Measurements from ENCODE around the gene SLC35F4.
"Not testable (repeated sequence)": the region's sequence is repeated elsewhere in the genome, so short reads cannot be mapped to it uniquely, and the experiment has no call there.

Gene SLC35F4

DNA sequence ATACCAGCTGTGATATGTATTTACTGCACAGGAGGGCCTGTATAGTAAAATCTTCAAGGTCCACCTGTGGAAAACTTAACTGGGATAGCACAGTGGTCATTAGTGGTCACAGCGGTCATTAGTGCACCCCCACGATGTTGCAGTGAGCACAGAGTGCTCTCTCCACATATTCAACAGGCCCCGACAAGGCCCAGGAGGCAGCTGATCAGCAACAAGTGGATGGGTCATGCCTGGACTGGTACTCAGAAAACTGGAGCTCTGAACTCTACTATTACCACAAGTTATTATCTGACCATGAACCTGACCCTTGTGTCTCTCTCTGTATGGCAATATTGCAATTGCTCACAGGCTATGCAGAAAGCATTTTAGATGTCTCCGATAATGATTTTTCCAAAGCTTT is 129.5 kb downstream of the SLC35F4 start:
- DNase-seq (ENCODE audit: low read depth, low spot score): no peak
- TF ChIP-seq, protein P1, sequence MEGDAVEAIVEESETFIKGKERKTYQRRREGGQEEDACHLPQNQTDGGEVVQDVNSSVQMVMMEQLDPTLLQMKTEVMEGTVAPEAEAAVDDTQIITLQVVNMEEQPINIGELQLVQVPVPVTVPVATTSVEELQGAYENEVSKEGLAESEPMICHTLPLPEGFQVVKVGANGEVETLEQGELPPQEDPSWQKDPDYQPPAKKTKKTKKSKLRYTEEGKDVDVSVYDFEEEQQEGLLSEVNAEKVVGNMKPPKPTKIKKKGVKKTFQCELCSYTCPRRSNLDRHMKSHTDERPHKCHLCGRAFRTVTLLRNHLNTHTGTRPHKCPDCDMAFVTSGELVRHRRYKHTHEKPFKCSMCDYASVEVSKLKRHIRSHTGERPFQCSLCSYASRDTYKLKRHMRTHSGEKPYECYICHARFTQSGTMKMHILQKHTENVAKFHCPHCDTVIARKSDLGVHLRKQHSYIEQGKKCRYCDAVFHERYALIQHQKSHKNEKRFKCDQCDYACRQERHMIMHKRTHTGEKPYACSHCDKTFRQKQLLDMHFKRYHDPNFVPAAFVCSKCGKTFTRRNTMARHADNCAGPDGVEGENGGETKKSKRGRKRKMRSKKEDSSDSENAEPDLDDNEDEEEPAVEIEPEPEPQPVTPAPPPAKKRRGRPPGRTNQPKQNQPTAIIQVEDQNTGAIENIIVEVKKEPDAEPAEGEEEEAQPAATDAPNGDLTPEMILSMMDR (IDR thresholded peaks at IDR 0.05; ENCODE audit: insufficient read depth, low read length, missing control alignments): no peak
- CTCF ChIA-PET: no interaction called here
- H3K4me3 ChIP-seq (ENCODE audit: low read depth, low read length): no peak overlapping the region
- POLR2A ChIA-PET: no interaction called here

DNA sequence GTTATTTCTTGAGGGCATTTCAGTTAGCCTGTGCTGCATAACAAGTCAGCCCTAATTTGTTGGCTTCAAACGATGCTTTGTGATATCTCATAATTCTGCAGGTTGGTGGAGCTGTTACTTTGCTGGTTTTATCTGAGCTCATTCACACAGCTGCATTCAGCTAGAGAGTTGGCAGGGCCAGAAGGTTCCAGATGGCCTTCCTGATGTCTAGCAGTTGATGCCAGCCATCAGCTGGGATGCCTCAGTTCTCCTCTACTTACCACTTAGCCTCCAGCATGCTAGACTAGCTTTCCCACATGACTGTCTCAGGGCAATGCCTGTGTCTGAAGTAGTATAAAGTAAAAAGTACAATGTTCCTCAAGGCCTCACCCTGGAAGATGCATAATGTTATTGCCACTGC is 130.6 kb downstream of the SLC35F4 start:
- no peak for DNase-seq (ENCODE audit: low read depth, low spot score)
- POLR2A ChIA-PET: no interaction called here
- H3K4me3 ChIP-seq (ENCODE audit: low read depth, low read length): no peak overlapping the region
- CTCF ChIA-PET: no interaction called here
- TF ChIP-seq, protein P1 (IDR thresholded peaks at IDR 0.05; ENCODE audit: insufficient read depth, low read length, missing control alignments): no peak

DNA sequence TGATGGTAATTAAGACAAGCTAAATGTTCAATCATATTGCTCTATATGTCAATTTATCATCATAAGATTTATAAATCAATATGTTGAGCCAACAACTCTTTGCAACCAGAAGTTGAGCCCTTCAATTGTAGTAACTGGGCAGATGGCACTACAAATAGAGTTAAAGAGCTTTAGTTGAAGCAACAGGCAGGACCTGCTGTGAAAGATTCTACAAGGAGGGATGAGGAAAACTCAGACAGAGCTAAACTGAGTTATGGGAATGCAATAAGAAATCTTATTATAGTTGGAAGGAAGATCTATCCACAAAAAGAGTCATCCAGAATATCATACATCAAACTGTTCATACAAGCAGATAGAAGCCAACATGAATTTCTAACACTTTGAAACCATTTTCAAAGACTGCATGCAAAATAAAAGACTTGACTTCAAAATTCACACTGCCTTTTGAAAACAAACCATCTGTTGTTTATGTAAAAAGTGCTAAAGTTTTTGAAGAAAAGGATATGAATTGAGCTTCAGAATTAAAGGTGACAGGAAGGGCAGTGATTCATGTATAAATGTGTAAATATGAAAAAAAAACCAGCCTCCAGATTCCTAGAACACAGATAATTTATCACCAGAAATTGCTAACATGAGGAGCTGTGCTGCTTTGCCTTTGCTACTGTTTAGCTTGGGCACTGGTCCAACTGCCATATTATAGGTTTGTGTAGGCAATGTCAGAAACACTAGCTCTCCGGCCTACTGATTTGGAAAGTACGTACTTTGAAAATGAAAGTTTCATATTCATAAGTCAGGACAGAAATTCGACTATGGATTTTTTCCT is 133.2 kb downstream of the SLC35F4 start:
- H3K4me3 ChIP-seq (ENCODE audit: low read depth, low read length): no peak overlapping the region
- ChIA-PET POLR2A (no interaction called here), CTCF (interaction anchor here (0.7 to 1.4 kb wide), 2 partner anchors 40 to 138 kb away, joined by 3 to 4 read pairs; no protein-coding TSS in a partner anchor)
- DNase-seq (ENCODE audit: low read depth, low spot score): no peak
- TF ChIP-seq, protein P1 (IDR thresholded peaks at IDR 0.05; ENCODE audit: insufficient read depth, low read length, missing control alignments): no peak

DNA sequence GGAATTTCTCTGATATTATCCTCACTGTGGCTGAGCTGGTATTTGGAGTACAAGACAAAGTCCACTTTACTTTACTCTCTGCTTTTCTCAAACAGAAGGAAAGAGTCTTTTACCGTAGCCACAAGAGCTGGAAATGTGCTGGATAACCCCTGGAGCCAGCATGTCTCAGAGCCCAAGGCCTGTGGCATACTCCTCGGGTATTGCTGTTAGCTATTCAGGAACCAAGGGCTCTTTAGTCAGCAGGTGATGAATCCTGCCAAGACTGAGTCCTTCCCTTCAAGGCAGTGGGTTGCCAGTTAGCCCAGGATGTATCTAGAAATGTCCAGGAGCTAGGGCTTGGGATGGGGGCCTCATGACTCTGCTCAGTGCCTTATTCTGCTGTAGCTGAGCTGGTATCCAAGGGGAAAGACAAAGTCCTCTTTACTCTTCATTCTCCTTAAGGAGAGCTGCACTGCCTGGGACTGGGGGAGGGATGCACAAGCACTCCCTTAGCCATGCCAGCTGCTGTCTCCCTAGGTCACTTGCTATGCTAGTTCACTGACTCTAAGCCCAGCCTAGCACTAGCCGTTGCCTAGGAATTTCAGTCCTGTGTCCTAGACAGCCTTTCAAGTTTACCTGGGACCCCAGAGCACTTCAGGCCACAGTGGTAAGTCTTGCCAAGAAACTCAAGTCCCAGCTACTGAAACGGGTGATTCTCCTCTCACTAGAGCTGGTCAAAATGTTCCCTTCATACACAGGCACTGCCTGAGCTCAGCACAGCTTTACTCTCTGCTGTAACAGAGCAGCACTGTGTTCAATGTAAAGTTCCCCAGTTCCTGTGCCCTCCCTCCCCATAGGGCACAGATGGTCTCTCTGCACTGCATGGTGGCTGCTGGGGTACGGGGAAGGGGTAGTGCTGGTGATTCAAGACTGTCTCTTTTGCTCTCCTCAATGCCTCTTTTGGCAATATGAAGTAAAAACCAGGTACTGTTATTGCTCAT is 136.4 kb downstream of the SLC35F4 start:
- POLR2A ChIA-PET: no interaction called here
- no peak overlapping the region for H3K4me3 ChIP-seq (ENCODE audit: low read depth, low read length)
- CTCF ChIA-PET: no interaction called here
- TF ChIP-seq, protein P1 (IDR thresholded peaks at IDR 0.05; ENCODE audit: insufficient read depth, low read length, missing control alignments): no peak
- no peak for DNase-seq (ENCODE audit: low read depth, low spot score)

DNA sequence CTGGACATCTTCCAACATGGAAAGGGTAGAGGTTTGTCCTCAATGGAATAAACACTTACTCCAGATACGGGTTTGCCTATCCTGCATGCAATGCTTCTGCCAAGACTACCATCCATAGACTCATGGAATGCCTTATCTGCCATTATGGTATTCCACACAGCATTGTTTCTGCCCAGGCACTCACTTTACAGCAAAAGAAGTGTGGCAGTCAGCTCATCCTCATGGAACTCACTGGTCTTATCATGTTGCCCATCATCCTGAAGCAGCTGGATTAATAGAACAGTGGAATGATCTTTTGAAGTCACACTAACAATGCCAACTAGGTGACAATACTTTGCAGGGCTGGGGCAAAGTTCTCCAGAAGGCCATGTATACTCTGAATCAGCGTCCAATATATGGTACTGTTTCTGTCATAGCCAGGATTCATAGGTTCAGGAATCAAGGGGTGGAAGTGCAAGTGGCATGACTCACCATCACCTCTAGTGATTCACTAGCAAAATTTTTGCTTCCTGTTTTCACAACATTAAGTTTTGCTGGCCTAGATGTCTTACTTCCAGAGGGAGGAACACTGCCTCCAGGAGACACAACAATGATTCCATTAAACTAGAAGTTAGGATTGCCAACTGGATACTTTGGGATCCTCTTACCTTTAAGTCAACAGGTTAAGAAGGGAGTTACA is 140.4 kb downstream of the SLC35F4 start:
- no peak for DNase-seq (ENCODE audit: low read depth, low spot score)
- ChIA-PET CTCF (no interaction called here), POLR2A (no interaction called here)
- TF ChIP-seq, protein P1 (IDR thresholded peaks at IDR 0.05; ENCODE audit: insufficient read depth, low read length, missing control alignments): no peak
- H3K4me3 ChIP-seq (ENCODE audit: low read depth, low read length): no peak overlapping the region

DNA sequence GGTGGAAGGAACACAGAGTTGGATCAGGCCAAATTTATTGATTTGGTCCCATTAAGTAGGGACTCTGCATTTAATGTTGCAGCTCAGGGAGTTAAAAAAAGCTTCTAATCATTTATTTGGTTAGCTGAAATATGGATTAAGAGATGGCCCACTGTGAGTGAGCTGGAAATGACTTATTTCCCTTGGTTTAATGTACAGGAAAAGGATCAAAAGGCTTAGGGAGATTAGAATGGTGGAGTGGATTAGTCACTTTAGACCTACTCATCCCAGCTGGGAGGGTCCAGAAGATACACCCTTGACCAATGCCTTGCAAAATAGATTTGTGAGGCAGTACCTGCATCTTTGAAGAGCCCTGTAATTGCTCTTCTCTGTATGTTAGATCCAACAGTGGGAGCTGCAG is 143.8 kb downstream of the SLC35F4 start:
- H3K4me3 ChIP-seq (ENCODE audit: low read depth, low read length); POLR2A ChIA-PET; CTCF ChIA-PET; DNase-seq (ENCODE audit: low read depth, low spot score): not testable (repeated sequence)

Data from AG04449 (cell line).